Endothelial cell of umbilical vein (primary cell): Measurements from ENCODE around the gene LAIR1. TPM values are rescaled to one million over a fixed set of nuclear protein-coding genes. Genes with fewer than 3 reads are reported as not detected.

ENCODE experiments used
- BruUV-seq: library from RNA; stranded (reverse); fragments of 400-500 nt; replicated peaks from 2 replicates; lab custom pipeline; 2021; lab: Mats Ljungman, UMichigan
- CTCF ChIA-PET: fragments of 300-600, 350-600 bp; sonication (Branson Sonifier 250); formaldehyde crosslinking; loops from one replicate; lab custom pipeline; 2021; ENCODE audit warnings: antibody characterized with exemption, inconsistent platforms; lab: Charles Lee
- POLR2A ChIA-PET: fragments of 300-600, 350-600 bp; sonication (Branson Sonifier 250); formaldehyde crosslinking; loops from one replicate; lab custom pipeline; 2021; ENCODE audit warnings: antibody characterized with exemption, inconsistent platforms; lab: Charles Lee
- DNase-seq: peaks from one replicate; pipeline ENCODE4 v3.0.0-alpha.2; 2011; ENCODE audit warnings: low read depth, low spot score
- FAIRE-seq: peaks from 2 replicates; lab custom pipeline; 2011; peaks lifted over from hg19 to GRCh38; lab: Jason Lieb, UNC
- H2AFZ ChIP-seq: 2 replicates; pipeline ENCODE4 v1.6.0; 2012; ENCODE audit warnings: low read depth, low read length, control low read depth, inconsistent platforms
- H3K27ac ChIP-seq: 2 replicates; pipeline ENCODE4 v1.5.1; 2011; ENCODE audit warnings: low read depth, mild to moderate bottlenecking, control low read depth, low read length, moderate library complexity; ENCODE audit not compliant: insufficient read depth
- H3K27me3 ChIP-seq, 2 experiments: 2 replicates each; pipeline versions ENCODE4 v1.6.0 to v1.6.1; 2011; ENCODE audit warnings: low read length in 2 of 2, mixed read lengths in 1 of 2; ENCODE audit not compliant: control insufficient read depth in 2 of 2, insufficient read depth in 2 of 2
- H3K36me3 ChIP-seq, 2 experiments: 2 replicates in 1 of 2; 3 replicates in 1 of 2; pipeline ENCODE4 v1.5.1; 2011; ENCODE audit warnings: low read length in 2 of 2, mild to moderate bottlenecking in 1 of 2, moderate library complexity in 1 of 2; ENCODE audit not compliant: control insufficient read depth in 2 of 2, insufficient read depth in 2 of 2; ENCODE audit errors: extremely low read depth in 1 of 2
- H3K4me1 ChIP-seq: 3 replicates; pipeline ENCODE4 v1.5.1; 2011; ENCODE audit warnings: mild to moderate bottlenecking, low read length; ENCODE audit not compliant: control insufficient read depth, insufficient read depth; ENCODE audit errors: extremely low read depth
- H3K4me2 ChIP-seq: 2 replicates; pipeline ENCODE4 v1.6.1; 2011; ENCODE audit warnings: low read length, control low read depth, mixed read lengths; ENCODE audit not compliant: insufficient read depth
- H3K4me3 ChIP-seq, 3 experiments: fragments of 200-600 bp in 1 of 3; sonication (generic), shearing (Covaris generic) in 1 of 3; replicated peaks in 1 of 3; 2 replicates each; pipeline ENCODE4 v1.5.1; 2011 to 2016; ENCODE audit warnings: control low read depth in 3 of 3, low read length in 3 of 3, mild to moderate bottlenecking in 2 of 3, inconsistent platforms in 1 of 3, low read depth in 1 of 3, moderate library complexity in 1 of 3; ENCODE audit not compliant: insufficient read depth in 1 of 3
- H3K79me2 ChIP-seq: 2 replicates; pipeline ENCODE4 v1.6.0; 2012; ENCODE audit warnings: low read length, inconsistent platforms; ENCODE audit not compliant: control insufficient read depth, insufficient read depth
- H3K9ac ChIP-seq: replicated peaks from 2 replicates; pipeline ENCODE3; 2011; ENCODE audit warnings: low read length, control low read depth; ENCODE audit not compliant: insufficient read depth; ENCODE audit errors: extremely low read depth
- H3K9me1 ChIP-seq: replicated peaks from 3 replicates; pipeline ENCODE4 v1.6.0; 2011; ENCODE audit warnings: mild to moderate bottlenecking, low read length; ENCODE audit not compliant: control insufficient read depth, insufficient read depth; ENCODE audit errors: extremely low read depth
- H3K9me3 ChIP-seq: replicated peaks from 2 replicates; pipeline ENCODE4 v1.5.1; 2012; ENCODE audit warnings: low read length, inconsistent platforms; ENCODE audit not compliant: control insufficient read depth, insufficient read depth
- H4K20me1 ChIP-seq: replicated peaks from 2 replicates; pipeline ENCODE3; 2011; ENCODE audit warnings: mild to moderate bottlenecking, low read length; ENCODE audit not compliant: control insufficient read depth, insufficient read depth; ENCODE audit errors: extremely low read depth
- EZH2 ChIP-seq: IDR thresholded peaks from 2 replicates; pipeline ENCODE4 v1.6.1; 2012; ENCODE audit warnings: borderline replicate concordance, low read depth, mild to moderate bottlenecking, moderate library complexity, low read length, inconsistent platforms; ENCODE audit not compliant: severe bottlenecking
- FOS ChIP-seq: IDR thresholded peaks from 2 replicates; pipeline ENCODE4 v1.6.1; 2011; ENCODE audit warnings: mild to moderate bottlenecking, low read length, moderate library complexity, borderline replicate concordance; ENCODE audit not compliant: insufficient read depth
- GATA2 ChIP-seq: IDR thresholded peaks from 2 replicates; pipeline ENCODE4 v1.7.0; 2011; ENCODE audit warnings: low read depth, mild to moderate bottlenecking, moderate library complexity, mixed read lengths, low read length; ENCODE audit not compliant: insufficient read length, insufficient read depth
- JUN ChIP-seq: IDR thresholded peaks from 2 replicates; pipeline ENCODE4 v1.6.1; 2011; ENCODE audit warnings: borderline replicate concordance, low read depth; ENCODE audit not compliant: insufficient read length, insufficient read depth
- MYC ChIP-seq: IDR thresholded peaks from one replicate; pipeline ENCODE4 v1.6.1; 2011; ENCODE audit warnings: mild to moderate bottlenecking, low read depth, low read length
- POLR2A ChIP-seq: IDR thresholded peaks from 2 replicates; pipeline ENCODE4 v1.6.1; 2012; ENCODE audit warnings: low read depth, mild to moderate bottlenecking, control low read depth, low read length
- POLR2AphosphoS5 ChIP-seq: IDR thresholded peaks from 2 replicates; pipeline ENCODE4 v1.6.1; 2012; ENCODE audit warnings: low read depth, mild to moderate bottlenecking, control low read depth, low read length, moderate library complexity; ENCODE audit not compliant: insufficient read depth
- dilution Hi-C: fragments of 300-500 bp; cut with MboI; formaldehyde crosslinking; loops from one replicate; pipeline ENCODE4 v1.15.0; 2019; ENCODE audit warnings: low sequenced_read_pairs; ENCODE audit not compliant: extremely low pct_ligation_motif_present
- intact Hi-C: fragments of 100-400 bp; cut with micrococcal nuclease; formaldehyde crosslinking; loops from one replicate; pipeline ENCODE4 v1.10.0; 2022
- polyA plus RNA-seq, 4 experiments: library from polyadenylated mRNA; depleted of rRNA in 3 of 4; stranded (reverse) in 3 of 4; unstranded in 1 of 4; fragments of >200 nt; gene quantifications; 2 replicates each; pipeline versions ENCODE4 v1.2.1 to v1.2.3, GENCODE V29; 2011 to 2012; ENCODE audit warnings: missing spikeins in 1 of 4
- total RNA-seq: library from RNA; stranded (reverse); gene quantifications from 2 replicates; pipeline ENCODE4 v1.2.3, GENCODE V29; 2021
- TF ChIP-seq, protein P1 (sequence below), 2 donors: IDR thresholded peaks; 1 replicate in 1 of 2; 2 replicates in 1 of 2; pipeline ENCODE4 v1.5.1; 2011; ENCODE audit warnings: low read length in 2 of 2, mild to moderate bottlenecking in 2 of 2, moderate library complexity in 2 of 2, control low read depth in 1 of 2, inconsistent platforms in 1 of 2, low read depth in 1 of 2; ENCODE audit not compliant: insufficient read depth in 1 of 2; ENCODE audit errors: extremely low read depth in 1 of 2
- TF ChIP-seq, protein P2 (sequence below): IDR thresholded peaks from 2 replicates; pipeline ENCODE4 v1.6.1; 2011; ENCODE audit not compliant: insufficient read depth, insufficient read length

LAIR1 gene
- total and polyA plus RNA-seq, 2 donors (not counting 3 experiments of a cell fraction or from before 2014, with no cell fraction given) = not detected

DNA sequence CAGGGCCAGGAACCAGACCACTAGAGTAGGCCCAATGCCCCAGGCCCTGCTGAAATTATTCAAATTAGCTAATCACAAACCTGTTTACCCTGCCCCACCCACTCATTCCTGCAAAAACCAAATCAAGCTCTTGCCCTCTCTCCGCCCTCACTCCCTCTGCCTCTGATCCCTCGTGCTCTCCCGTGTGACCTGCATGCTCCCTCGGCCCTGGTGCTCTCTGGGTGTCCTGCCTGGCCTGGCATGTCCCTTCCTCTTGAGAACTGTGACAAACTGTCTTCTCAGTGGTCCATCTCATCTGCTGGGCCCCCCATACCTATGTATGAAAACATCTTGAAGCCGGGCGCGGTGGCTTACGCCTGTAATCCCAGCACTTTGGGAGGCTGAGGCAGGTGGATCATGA, 38.3 kb upstream of the LAIR1 start:
- Histone ChIP-seq H4K20me1 (no peaks in the 10 kb centered on the region), H3K4me3 (no peak overlapping the region), H3K36me3 (no peaks in the 10 kb centered on the region), H3K9ac (no peak overlapping the region), H2AFZ (no peak overlapping the region), H3K4me1 (no peaks in the 10 kb centered on the region), H3K9me3 (no peaks in the 10 kb centered on the region), H3K4me2 (no peak overlapping the region), H3K27ac (no peak overlapping the region), H3K79me2 (no peaks in the 10 kb centered on the region), H3K9me1 (no peaks in the 10 kb centered on the region), H3K27me3 (no peaks in the 10 kb centered on the region)
- ChIA-PET POLR2A (no interaction called here), CTCF (interaction anchor here (2.7 kb wide), 1 partner anchor 12 kb away, joined by 8 read pairs; no protein-coding TSS in a partner anchor)
- intact Hi-C loops = no loop called here
- DNase-seq (no peak), FAIRE-seq (no peak)
- no TSS peak for BruUV-seq
- dilution Hi-C loops = no loop called here
- TF ChIP-seq GATA2 (no peak), JUN (no peak), FOS (no peak), EZH2 (no peak), POLR2AphosphoS5 (no peak), POLR2A (no peak), MYC (no peak)
- TF ChIP-seq, protein P1, sequence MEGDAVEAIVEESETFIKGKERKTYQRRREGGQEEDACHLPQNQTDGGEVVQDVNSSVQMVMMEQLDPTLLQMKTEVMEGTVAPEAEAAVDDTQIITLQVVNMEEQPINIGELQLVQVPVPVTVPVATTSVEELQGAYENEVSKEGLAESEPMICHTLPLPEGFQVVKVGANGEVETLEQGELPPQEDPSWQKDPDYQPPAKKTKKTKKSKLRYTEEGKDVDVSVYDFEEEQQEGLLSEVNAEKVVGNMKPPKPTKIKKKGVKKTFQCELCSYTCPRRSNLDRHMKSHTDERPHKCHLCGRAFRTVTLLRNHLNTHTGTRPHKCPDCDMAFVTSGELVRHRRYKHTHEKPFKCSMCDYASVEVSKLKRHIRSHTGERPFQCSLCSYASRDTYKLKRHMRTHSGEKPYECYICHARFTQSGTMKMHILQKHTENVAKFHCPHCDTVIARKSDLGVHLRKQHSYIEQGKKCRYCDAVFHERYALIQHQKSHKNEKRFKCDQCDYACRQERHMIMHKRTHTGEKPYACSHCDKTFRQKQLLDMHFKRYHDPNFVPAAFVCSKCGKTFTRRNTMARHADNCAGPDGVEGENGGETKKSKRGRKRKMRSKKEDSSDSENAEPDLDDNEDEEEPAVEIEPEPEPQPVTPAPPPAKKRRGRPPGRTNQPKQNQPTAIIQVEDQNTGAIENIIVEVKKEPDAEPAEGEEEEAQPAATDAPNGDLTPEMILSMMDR (IDR thresholded peaks at IDR 0.05; ENCODE audit: extremely low read depth in 1 of 2, insufficient read depth in 1 of 2, low read depth in 1 of 2, low read length in 2 of 2) = no peak
- TF ChIP-seq, protein P2, sequence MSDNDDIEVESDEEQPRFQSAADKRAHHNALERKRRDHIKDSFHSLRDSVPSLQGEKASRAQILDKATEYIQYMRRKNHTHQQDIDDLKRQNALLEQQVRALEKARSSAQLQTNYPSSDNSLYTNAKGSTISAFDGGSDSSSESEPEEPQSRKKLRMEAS = no peak
